CD4-positive, alpha-beta memory T cell (primary cell): ENCODE data around the gene POTEF. TPM values are rescaled to one million over a fixed set of nuclear protein-coding genes. Genes with fewer than 3 reads are reported as not detected.
"Not testable (repeated sequence)": the region's sequence is repeated elsewhere in the genome, so short reads cannot be mapped to it uniquely, and the experiment has no call there.

Experiments used
- CTCF ChIA-PET: fragments of 350-600 bp; sonication (Branson Sonifier 250); formaldehyde crosslinking; loops from one replicate; lab custom pipeline; 2021; ENCODE audit warnings: inconsistent platforms; ENCODE audit not compliant: partially characterized antibody; lab: Charles Lee
- POLR2A ChIA-PET: fragments of 350-600 bp; sonication (Branson Sonifier 250); formaldehyde crosslinking; loops from one replicate; lab custom pipeline; 2021; ENCODE audit not compliant: partially characterized antibody; lab: Charles Lee
- DNase-seq, 5 donors: peaks; one replicate each; pipeline versions ENCODE4 v3.0.0 to v3.0.0-alpha.2; 2020 to 2022; ENCODE audit warnings: mixed read lengths in 1 of 5
- H3K27ac ChIP-seq: one replicate; pipeline ENCODE4 v1.7.0; 2013; ENCODE audit warnings: low read depth, low read length
- H3K27me3 ChIP-seq: 2 replicates; pipeline ENCODE4 v1.7.0; 2013; ENCODE audit warnings: mild to moderate bottlenecking, low read length, moderate library complexity; ENCODE audit not compliant: insufficient read depth
- H3K36me3 ChIP-seq: 2 replicates; pipeline ENCODE4 v1.7.0; 2013; ENCODE audit warnings: mild to moderate bottlenecking, low read length, moderate library complexity; ENCODE audit not compliant: insufficient read depth
- H3K4me1 ChIP-seq: 2 replicates; pipeline ENCODE4 v1.7.0; 2013; ENCODE audit warnings: mild to moderate bottlenecking, low read length, moderate library complexity; ENCODE audit not compliant: insufficient read depth
- H3K4me3 ChIP-seq, 2 donors: one replicate each; pipeline ENCODE4 v1.7.0; 2013; ENCODE audit warnings: low read length in 2 of 2, mild to moderate bottlenecking in 1 of 2
- H3K9me3 ChIP-seq, 2 donors: one replicate each; pipeline ENCODE4 v1.7.0; 2013; ENCODE audit warnings: low read length in 2 of 2, control low read depth in 1 of 2; ENCODE audit not compliant: control insufficient read depth in 1 of 2
- H3K27ac Mint-ChIP-seq, 7 donors: one replicate each; pipeline ENCODE4 v1.8.0; 2020 to 2021; ENCODE audit warnings: mixed read lengths in 7 of 7, mild to moderate bottlenecking in 6 of 7, inconsistent platforms in 3 of 7, moderate library complexity in 3 of 7
- H3K27me3 Mint-ChIP-seq, 2 donors: one replicate each; pipeline ENCODE4 v1.8.0; 2020 to 2021; ENCODE audit warnings: mixed read lengths in 2 of 2
- H3K36me3 Mint-ChIP-seq, 2 donors: one replicate each; pipeline ENCODE4 v1.8.0; 2020 to 2021; ENCODE audit warnings: mixed read lengths in 2 of 2, inconsistent platforms in 1 of 2, mild to moderate bottlenecking in 1 of 2
- H3K4me1 Mint-ChIP-seq, 4 donors: one replicate each; pipeline ENCODE4 v1.8.0; 2020 to 2021; ENCODE audit warnings: mixed read lengths in 4 of 4, mild to moderate bottlenecking in 1 of 4
- H3K4me3 Mint-ChIP-seq, 8 donors: one replicate each; pipeline ENCODE4 v1.8.0; 2020 to 2021; ENCODE audit warnings: mixed read lengths in 8 of 8, mild to moderate bottlenecking in 7 of 8, moderate library complexity in 6 of 8, inconsistent platforms in 3 of 8
- H3K9me3 Mint-ChIP-seq, 8 donors: one replicate each; pipeline ENCODE4 v1.8.0; 2020 to 2021; ENCODE audit warnings: mixed read lengths in 8 of 8, mild to moderate bottlenecking in 5 of 8, inconsistent platforms in 3 of 8, moderate library complexity in 1 of 8
- intact Hi-C: fragments of 100-400 bp; cut with micrococcal nuclease; formaldehyde crosslinking; loops from one replicate; pipeline ENCODE4 v1.15.1; 2023
- polyA plus RNA-seq, 2 donors: library from polyadenylated mRNA; unstranded; fragments of 300-500 nt; fragmentation: Illumina TruSeq; gene quantifications; one replicate each; pipeline ENCODE4 v1.2.3, GENCODE V29; 2021
- total RNA-seq, 2 experiments: library from RNA; stranded (reverse); gene quantifications; one replicate each; pipeline ENCODE4 v1.2.3, GENCODE V29; 2021

The POTEF gene
- total and polyA plus RNA-seq, 4 experiments from 2014 or later, result 0.16 TPM; not detected in 3

DNA sequence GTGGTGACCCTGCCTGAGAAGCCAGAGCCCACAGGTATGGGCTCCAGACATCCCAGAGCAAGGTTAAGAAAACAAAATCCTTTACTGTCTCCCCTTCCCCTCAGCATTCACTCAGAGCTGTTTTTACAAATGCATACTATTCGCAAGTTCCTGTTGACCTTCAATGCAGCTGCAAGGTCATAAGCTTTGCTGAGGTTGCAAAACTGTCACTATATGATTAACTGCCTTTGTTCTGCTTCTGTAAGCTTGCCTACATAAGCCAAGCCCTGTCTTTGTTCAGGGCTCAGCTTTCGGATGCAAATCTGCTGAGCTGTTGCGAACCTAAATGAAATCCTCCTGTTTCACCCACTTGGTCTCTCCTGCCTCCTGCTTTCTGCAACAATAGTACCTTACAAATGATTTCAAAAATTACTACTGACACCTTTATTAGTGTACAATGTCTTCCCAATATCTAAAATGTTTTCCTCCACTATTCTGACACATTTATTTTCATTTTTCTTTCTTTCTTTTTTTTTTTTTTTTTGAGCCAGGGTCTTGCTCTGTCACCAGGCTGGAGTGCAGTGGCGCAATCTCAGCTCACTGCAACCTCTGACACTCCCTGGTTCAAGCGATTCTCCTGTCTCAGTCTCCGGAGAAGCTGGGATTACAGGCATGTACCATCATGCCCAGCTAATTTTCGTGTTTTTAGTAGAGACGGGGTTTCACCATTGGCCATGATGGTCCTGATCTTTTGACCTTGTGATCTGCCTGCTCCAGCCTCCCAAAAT is 26.2 kb downstream of the POTEF start:
- H3K4me1 ChIP-seq, H3K4me3 ChIP-seq, H3K4me3 Mint-ChIP-seq, CTCF ChIA-PET, intact Hi-C loops, H3K4me1 Mint-ChIP-seq, H3K36me3 ChIP-seq, H3K27me3 Mint-ChIP-seq, H3K9me3 ChIP-seq, H3K9me3 Mint-ChIP-seq, H3K27me3 ChIP-seq, H3K27ac ChIP-seq, H3K27ac Mint-ChIP-seq, DNase-seq, H3K36me3 Mint-ChIP-seq, POLR2A ChIA-PET: not testable (repeated sequence)

DNA sequence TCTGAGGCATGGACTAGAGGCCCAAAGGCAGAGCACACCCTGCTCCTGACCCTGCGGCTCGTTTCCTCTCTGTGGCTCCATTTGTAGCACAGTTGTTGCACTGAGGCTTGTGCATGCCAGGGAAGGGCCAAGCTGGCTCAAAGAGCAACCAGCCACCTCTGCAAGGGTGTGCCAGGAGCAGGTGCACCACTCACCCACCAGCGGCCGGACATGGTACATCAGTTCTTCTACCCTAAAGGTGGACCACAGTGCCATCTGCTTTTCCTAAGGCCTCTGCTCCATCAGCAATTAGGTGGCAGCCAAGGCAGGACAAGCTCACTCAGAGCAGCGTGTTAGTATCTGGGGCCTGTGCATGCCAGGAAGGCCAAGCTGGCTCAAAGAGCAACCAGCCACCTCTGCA is 66.4 kb downstream of the POTEF start:
- DNase-seq, H3K36me3 Mint-ChIP-seq, H3K27me3 ChIP-seq, H3K9me3 Mint-ChIP-seq, H3K27ac ChIP-seq, H3K9me3 ChIP-seq, H3K4me1 Mint-ChIP-seq, H3K27ac Mint-ChIP-seq, POLR2A ChIA-PET, H3K27me3 Mint-ChIP-seq, H3K36me3 ChIP-seq, H3K4me3 Mint-ChIP-seq, H3K4me1 ChIP-seq, CTCF ChIA-PET, H3K4me3 ChIP-seq, intact Hi-C loops: not testable (repeated sequence)

DNA sequence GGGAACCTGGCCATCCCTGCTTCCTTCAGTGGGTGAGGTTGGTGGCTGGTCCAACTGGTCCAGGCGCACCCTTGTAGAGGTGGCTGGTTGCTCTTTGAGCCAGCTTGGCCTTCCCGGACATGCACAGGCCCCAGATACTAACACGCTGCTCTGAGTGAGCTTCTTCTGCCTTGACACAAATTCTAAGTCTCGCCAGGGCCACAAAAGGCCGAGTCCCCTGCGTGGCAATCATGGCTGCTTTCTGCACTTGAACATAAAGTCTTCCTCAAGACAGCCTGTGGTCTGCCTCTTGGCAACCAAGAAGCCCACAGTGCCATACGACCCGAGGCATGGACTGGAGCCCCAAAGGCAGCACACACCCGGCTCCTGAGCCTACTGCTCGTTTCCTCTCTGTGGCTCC is 69.0 kb downstream of the POTEF start:
- H3K9me3 ChIP-seq, DNase-seq, H3K4me3 Mint-ChIP-seq, H3K36me3 Mint-ChIP-seq, H3K27ac ChIP-seq, H3K4me1 Mint-ChIP-seq, POLR2A ChIA-PET, H3K9me3 Mint-ChIP-seq, H3K27me3 Mint-ChIP-seq, H3K4me1 ChIP-seq, H3K4me3 ChIP-seq, H3K27me3 ChIP-seq, CTCF ChIA-PET, intact Hi-C loops, H3K36me3 ChIP-seq, H3K27ac Mint-ChIP-seq: not testable (repeated sequence)

DNA sequence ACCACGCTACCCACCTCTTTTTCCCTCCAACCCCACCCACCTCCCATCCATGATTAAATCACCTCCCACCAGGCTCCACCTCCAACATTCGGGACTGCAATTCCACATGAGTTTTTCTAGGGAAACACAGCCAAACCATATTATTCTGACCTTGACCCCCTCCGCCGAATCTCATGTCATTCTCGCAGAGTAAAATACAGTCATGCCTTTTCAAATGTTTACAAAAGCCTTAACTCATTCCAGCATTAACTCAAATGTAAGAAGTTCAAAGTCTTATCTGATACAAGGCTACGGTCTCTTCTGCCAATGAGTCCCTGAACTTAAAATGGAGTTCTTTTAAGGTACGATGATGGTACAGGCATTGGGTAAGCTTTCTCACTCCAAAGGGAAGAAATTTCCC is 72.7 kb downstream of the POTEF start:
- H3K36me3 Mint-ChIP-seq, H3K4me1 ChIP-seq, H3K4me3 Mint-ChIP-seq, DNase-seq, H3K27ac ChIP-seq, CTCF ChIA-PET, H3K27ac Mint-ChIP-seq, H3K4me1 Mint-ChIP-seq, H3K36me3 ChIP-seq, H3K27me3 Mint-ChIP-seq, POLR2A ChIA-PET, H3K27me3 ChIP-seq, H3K9me3 ChIP-seq, H3K9me3 Mint-ChIP-seq, H3K4me3 ChIP-seq, intact Hi-C loops: not testable (repeated sequence)

DNA sequence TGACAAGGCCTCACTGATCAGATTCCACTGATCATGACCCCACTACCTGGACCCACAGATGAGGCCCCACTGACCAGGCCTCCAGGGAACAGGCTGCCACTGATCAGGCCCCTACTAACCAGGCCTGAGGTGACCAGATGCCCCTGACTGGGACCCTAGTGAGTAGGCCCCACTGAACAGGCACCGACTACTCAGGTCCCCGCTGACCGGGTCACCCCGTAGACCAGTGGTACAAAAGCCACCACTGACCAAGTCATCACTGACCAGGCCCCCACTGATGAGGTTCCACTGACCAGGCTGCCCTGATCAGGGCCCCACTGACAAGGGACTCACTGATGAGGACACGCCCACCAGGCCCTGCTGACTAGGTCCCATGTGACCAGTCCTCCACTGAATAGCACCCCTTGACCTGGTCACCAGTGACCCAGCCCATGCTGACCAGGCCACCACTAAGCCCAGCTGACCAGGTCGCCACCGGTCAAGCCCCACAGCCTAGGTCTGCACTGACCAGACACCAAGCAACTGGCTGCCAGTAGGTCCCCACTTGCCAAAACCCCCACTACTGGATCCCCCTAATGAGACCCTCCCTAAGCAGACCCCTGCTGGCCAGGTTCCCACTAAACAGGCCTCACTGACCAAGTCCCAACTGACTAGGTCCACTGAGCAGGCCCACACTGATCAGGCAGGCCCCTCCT is 75.7 kb downstream of the POTEF start:
- H3K4me1 Mint-ChIP-seq, H3K4me1 ChIP-seq, H3K36me3 ChIP-seq, H3K36me3 Mint-ChIP-seq, H3K27ac Mint-ChIP-seq, H3K27me3 ChIP-seq, H3K9me3 Mint-ChIP-seq, H3K4me3 Mint-ChIP-seq, intact Hi-C loops, DNase-seq, H3K27me3 Mint-ChIP-seq, POLR2A ChIA-PET, H3K9me3 ChIP-seq, CTCF ChIA-PET, H3K27ac ChIP-seq, H3K4me3 ChIP-seq: not testable (repeated sequence)

DNA sequence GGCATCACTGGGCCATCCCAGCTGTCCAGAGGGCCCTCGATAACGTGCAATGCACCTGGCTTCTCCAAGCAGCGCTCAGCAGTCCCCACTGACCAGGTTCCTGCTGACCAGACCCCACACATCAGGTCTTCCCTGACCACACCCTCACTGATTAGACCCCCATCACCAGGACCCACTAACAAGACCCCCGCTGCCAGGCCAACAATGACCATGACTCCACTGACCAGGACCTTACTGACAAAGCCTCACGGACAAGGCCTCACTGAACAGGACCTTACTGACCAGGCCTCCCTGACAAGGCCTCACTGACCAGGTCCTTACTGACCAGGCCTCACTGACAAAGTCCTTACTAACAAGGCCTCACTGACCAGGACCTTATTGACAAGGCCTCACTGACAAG is 76.6 kb downstream of the POTEF start:
- POLR2A ChIA-PET, H3K27me3 Mint-ChIP-seq, CTCF ChIA-PET, H3K27ac Mint-ChIP-seq, H3K27ac ChIP-seq, H3K4me3 ChIP-seq, H3K9me3 Mint-ChIP-seq, H3K9me3 ChIP-seq, H3K27me3 ChIP-seq, intact Hi-C loops, H3K4me3 Mint-ChIP-seq, H3K36me3 ChIP-seq, H3K36me3 Mint-ChIP-seq, DNase-seq, H3K4me1 Mint-ChIP-seq, H3K4me1 ChIP-seq: not testable (repeated sequence)

GRCh38 chr2:130048422-130048821 is 80.6 kb downstream of the POTEF start:
- H3K27ac Mint-ChIP-seq, H3K36me3 ChIP-seq, H3K36me3 Mint-ChIP-seq, H3K4me1 Mint-ChIP-seq, H3K4me3 ChIP-seq, POLR2A ChIA-PET, H3K27ac ChIP-seq, H3K9me3 Mint-ChIP-seq, H3K27me3 ChIP-seq, intact Hi-C loops, H3K9me3 ChIP-seq, CTCF ChIA-PET, H3K4me1 ChIP-seq, H3K4me3 Mint-ChIP-seq, DNase-seq, H3K27me3 Mint-ChIP-seq: not testable (repeated sequence)
